AG10803 (cell line): Measurements from ENCODE around the gene TMEM80.

Experiments used
- DNase-seq: peaks from one replicate; pipeline ENCODE4 v3.0.0; 2010; ENCODE audit warnings: low read depth
- H3K4me3 ChIP-seq: 2 replicates; pipeline ENCODE4 v1.5.1; 2011; ENCODE audit warnings: mild to moderate bottlenecking, low read length, control low read depth
- CTCF ChIP-seq: conservative IDR thresholded peaks from 2 replicates; pipeline ENCODE4 v1.5.1; 2011; ENCODE audit warnings: mild to moderate bottlenecking, low read length, control low read depth, inconsistent platforms

The TMEM80 gene

GRCh38 chr11:690738-691633, 4.6 kb upstream of the TMEM80 start:
- no peak for TF ChIP-seq CTCF
- no peak for DNase-seq
- H3K4me3 ChIP-seq, result no peak overlapping the region

- no peak overlapping the region for H3K4me3 ChIP-seq
- DNase-seq, result no peak
- TF ChIP-seq CTCF, result no peak
Measured at GRCh38 chr11:691710-692590, 3.7 kb upstream of the TMEM80 start.

- peak overlapping the region; percentile 57 for H3K4me3 ChIP-seq
- TF ChIP-seq CTCF, result no peak
- DNase-seq, result no peak
Measured at GRCh38 chr11:692824-693414, 2.7 kb upstream of the TMEM80 start.

GRCh38 chr11:693415-693831, 2.2 kb upstream of the TMEM80 start:
- TF ChIP-seq CTCF, result no peak
- H3K4me3 ChIP-seq, result peak overlapping the region; percentile 57
- peak; percentile 43 for DNase-seq

GRCh38 chr11:693887-694562, 1.6 kb upstream of the TMEM80 start:
- no peak for DNase-seq
- peak overlapping the region; percentile 57 for H3K4me3 ChIP-seq
- TF ChIP-seq CTCF, result no peak

- H3K4me3 ChIP-seq, result peak within 1 kb of the TSS; percentile 80
- TF ChIP-seq CTCF, result no peak
- DNase-seq, result peak; percentile 94
Measured at GRCh38 chr11:694563-695287, 891 bp upstream of the TMEM80 start, which contains the start of gene DEAF1. Gene DEAF1, minus strand, starts transcription at chr11:695222. Its CDS starts 175 bp downstream, at chr11:695047.
